Stimulated activated CD8-positive, alpha-beta memory T cell treated with anti-CD3 and anti-CD28 coated beads, Interleukin-12 subunit alpha, Interleukin-12 subunit beta, amount 100 ng/mL, for 24 hours (primary cell): ENCODE data around the gene ATP11C.
"Not testable (repeated sequence)": the region's sequence is repeated elsewhere in the genome, so short reads cannot be mapped to it uniquely, and the experiment has no call there.

Experiments
- DNase-seq: peaks from one replicate; pipeline ENCODE4 v3.0.0-alpha.2; 2020; ENCODE audit errors: extremely low read depth

ATP11C gene

DNA sequence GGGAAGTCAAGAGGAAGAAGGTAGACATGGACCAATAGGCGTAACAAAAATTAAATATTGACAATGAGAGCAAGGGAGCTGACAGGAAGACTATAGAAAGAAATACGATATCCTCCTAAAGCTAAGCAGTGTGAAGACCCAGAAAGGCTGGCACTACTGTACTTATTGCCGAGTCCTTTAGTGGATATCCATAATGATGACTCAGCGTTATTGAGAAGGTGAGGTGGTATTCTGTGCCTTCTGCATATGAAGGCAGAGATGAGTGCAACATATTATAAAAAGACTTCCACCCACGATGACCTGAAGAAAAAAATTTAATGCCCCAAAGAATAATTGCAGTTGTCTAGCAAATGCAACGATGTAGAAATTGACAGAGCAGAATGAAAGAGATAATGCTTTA, 211.9 kb downstream of the ATP11C start:
- no peak for DNase-seq

DNA sequence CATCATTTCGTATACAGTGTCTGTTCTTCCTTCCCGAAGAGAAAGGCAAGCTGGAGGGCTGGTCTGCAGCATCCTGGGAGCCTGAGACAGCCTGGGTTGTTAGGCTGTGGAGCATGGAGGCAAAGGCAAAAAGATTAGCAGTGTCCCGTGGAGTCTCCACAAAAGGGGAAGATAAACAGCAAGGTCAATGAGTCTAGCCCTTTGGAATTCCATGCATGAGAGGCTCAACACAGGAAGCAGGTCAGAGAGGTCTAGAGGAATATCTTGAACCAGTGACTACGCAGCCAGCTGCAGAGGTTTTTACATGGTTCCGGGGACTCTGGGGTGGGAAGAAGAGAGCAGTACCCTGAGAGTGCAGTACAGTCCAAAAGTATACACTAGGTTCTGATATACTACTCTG, 212.7 kb downstream of the ATP11C start:
- DNase-seq: no peak

DNA sequence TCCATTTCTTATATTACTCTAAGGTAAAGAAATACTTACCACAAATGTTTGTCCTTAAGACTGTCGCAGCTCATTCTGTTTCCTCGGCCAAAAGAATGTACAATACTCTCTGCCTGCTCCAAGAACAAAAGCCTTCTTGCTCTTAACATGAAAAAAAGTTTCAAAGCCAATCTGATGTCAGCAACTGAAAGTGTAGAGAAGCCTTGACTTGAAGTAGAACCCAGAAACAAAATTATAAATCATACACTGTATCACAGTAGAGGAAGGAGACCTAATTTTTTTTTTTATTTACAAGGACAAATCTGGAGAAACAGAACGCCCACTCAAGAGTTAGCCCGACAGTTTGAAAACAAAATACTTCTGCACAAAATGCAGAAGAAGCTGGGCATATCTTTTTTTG, 224.8 kb downstream of the ATP11C start, which contains the start of gene MCF2:
Gene MCF2, minus strand, starts transcription at position 101 of the 400 bp plus-strand sequence. CDS start 56,423 bp downstream, outside the sequence.
- DNase-seq: no peak

DNA sequence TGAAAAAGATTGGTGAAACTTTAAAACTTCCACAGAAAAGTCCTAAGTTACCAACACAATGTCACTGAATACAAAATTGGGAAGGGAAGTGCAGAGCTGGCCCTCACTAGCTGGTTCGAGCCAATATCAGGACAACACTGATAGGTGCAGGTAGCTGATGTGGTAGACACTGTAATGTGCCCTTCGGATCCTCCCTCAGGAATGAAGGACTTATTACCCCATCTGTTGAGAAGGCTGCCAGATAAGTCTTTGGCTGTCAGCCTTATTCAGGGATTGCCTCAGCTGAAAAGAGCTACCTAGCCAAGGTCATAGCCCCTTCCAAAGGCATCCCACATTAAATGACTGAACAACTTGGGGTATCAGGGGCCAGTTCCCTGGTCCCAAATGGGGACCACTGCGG, 230.2 kb downstream of the ATP11C start:
- DNase-seq: no peak

DNA sequence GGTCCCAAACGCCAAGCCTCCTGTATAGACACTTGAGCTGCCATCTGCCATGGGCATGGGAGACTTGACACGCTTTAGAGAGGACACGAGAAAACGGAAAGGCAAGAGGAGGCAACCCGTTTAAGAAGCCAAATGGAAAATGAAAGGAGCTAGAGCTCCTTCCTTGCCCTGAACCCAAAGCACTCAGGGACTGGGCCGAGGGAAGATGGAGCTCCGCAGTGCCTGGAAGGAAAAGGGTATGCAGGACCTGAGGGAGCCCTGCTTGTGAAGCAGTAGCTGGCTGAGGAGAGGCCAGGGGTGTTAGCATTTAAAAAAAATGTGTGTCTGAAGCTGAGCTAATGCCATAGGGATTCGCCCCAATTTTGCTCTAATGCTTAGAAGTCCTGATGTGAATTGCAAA, 239.9 kb downstream of the ATP11C start:
- no peak for DNase-seq

DNA sequence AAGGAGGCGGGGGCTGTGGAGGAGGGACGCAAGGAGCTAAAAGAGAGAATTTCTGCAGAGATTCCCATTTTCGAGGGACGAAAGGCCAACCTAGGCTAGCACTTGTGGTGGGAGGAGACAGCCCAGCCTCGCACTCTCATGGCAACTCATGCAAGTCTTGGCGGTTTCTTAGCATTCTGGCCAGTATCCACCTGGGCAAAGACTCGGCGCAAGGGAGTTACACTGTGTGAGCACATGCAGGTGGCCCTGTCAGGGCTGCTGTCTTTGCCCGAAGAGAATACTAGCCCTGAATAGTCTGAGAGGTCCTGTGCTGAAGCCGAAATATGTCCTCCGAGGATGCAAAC, 240.4 kb downstream of the ATP11C start:
- DNase-seq: no peak

DNA sequence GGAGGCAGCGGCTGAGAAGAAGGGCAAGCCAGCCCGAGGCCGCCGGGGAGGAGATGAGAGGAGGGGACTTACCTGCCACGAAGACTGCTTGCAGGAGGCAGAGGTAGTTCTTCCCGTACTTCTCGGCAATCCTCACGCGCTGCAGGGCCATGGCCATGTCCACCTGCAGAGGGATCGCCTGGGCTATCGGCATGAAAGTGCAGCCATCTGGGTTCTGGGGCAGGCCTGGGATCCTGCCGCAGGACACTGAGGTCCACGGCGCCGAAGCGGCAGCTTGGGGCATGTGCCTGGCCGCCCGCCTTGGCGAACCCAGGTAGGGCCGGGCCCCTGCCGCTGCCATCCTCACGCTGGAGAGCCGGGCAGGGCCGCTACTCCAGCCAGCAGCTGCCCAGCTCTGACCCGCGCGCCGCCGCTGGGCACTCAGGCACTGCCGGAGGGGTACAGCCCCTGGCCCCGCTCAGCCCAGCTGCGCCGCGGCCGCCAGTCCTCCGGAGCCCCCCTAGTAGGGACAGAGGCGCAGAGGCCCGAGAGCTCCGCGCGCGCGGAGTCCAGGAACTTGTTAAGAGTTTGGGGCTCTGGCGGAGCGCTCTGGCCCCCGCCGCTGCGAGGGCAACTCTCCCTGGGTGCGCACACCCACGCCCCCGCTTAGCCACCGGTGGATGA, 240.9 kb downstream of the ATP11C start:
- no peak for DNase-seq

DNA sequence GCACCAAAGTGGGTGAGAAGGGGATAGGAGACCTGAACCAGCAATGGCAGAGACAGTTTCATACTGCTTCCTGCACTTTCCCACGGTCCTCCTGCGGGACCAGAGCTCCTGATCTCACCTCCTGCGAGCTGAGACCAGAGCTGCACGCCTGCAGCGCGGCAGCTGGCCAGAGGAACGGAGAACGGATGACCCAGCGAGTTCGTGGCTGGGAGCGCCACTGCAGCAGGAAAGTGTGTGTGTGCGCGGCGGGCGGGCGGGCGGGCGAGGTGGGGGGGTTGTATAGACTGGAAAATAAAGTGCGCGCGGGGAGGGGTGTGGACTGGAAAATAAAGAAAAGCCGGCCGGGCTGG, 241.4 kb downstream of the ATP11C start:
- DNase-seq: no peak

DNA sequence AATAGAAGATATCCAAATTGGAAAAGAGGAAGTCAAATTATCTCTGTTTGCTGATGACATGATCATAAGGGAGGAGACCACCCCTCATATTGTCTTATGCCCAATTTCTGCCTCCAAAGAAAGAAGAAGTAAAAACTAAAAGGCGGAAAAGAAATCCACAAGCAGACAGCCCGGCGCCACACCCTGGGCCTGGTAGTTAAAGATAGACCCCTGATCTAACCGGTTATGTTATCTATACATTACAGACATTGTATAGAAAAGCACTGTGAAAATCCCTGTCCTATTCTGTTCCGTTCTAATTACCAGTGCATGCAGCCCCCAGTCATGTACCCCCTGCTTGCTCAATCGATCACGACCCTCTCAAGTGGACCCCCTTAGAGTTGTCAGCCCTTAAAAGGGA, 247.7 kb downstream of the ATP11C start:
- not testable (repeated sequence) for DNase-seq

DNA sequence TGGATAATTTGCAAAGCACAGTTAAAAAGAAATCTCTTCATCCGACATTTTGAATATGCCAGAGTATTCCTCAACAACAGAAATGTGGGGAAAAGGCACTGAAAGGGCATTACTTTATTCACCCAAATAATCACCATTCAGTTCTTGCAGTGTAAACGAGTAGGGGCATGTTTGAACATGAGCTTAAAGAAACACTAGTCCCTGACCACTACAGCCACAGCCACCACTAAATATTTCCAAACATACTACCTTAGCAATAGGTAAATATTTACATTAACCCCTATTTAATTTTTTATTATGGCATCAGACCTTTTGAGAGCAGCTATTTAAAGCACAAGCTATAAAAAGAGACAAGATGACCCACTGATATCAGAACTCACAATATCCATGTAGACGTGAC, 252.5 kb downstream of the ATP11C start:
- no peak for DNase-seq
